GM19395 (cell line): Measurements from ENCODE around the gene LINGO1.

Experiments used
- ATAC-seq: cut with Tn5 transposase; IDR thresholded peaks from one replicate; pipeline ENCODE4 v1.9.1; 2021; ENCODE audit warnings: mild to moderate bottlenecking, moderate library complexity; ENCODE audit not compliant: unreplicated experiment

Gene LINGO1, protein sequence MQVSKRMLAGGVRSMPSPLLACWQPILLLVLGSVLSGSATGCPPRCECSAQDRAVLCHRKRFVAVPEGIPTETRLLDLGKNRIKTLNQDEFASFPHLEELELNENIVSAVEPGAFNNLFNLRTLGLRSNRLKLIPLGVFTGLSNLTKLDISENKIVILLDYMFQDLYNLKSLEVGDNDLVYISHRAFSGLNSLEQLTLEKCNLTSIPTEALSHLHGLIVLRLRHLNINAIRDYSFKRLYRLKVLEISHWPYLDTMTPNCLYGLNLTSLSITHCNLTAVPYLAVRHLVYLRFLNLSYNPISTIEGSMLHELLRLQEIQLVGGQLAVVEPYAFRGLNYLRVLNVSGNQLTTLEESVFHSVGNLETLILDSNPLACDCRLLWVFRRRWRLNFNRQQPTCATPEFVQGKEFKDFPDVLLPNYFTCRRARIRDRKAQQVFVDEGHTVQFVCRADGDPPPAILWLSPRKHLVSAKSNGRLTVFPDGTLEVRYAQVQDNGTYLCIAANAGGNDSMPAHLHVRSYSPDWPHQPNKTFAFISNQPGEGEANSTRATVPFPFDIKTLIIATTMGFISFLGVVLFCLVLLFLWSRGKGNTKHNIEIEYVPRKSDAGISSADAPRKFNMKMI

GRCh38 chr15:77632534-77633133 is at the start of gene LINGO1:
TSS of gene LINGO1 (minus strand) at chr15:77632912. CDS start at chr15:77632315, 597 bp downstream.
- ATAC-seq = no peak

GRCh38 chr15:77681362-77681761 is 48.6 kb upstream of the LINGO1 start:
- ATAC-seq = no peak

DNA sequence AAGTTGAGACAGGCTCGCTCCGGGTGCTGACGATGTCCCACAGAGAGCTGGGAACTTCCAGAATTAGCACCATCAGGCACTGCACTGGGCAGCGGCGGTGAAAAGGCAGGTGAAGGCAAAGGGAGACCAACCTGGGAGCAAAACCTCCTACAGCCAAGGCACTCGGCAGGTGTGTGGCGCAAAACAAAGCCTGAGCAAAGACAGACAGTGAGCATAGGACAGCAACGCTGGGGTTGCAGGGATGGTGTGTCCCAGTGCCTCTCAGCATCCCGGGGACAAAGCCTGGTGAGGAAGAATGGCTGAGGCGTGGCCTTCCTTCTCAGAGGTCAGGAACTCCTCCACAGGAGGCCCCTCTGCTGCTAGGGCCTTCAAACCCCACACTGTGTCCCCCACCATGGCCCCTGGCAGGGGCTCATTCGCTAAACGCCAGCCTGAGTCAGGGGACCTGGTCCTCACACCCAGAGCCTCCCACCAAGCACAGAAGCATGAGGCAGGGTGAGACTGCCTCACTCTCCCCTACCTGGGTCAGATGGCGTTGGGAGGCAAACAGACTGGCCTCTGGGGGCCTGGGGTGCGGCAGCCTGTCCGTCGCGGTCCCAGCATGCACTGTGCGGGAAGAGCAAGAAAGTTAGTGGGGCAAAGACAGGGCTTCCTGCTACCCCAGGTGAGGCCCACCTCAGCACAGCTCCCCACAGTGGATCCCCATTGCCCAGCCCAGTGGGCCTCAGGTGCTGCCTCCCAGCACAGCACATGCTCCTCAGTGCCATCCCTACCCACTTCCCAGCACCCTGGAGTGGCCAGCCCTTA is 44.1 kb upstream of the LINGO1 start:
- no peak for ATAC-seq

GRCh38 chr15:77675806-77676415 is 43.2 kb upstream of the LINGO1 start:
- no peak for ATAC-seq

- ATAC-seq = no peak
These were observed 41.6 kb upstream of the LINGO1 start for GRCh38 chr15:77674327-77674726.

- ATAC-seq = no peak
These were observed 41.2 kb upstream of the LINGO1 start for GRCh38 chr15:77673866-77674265.

DNA sequence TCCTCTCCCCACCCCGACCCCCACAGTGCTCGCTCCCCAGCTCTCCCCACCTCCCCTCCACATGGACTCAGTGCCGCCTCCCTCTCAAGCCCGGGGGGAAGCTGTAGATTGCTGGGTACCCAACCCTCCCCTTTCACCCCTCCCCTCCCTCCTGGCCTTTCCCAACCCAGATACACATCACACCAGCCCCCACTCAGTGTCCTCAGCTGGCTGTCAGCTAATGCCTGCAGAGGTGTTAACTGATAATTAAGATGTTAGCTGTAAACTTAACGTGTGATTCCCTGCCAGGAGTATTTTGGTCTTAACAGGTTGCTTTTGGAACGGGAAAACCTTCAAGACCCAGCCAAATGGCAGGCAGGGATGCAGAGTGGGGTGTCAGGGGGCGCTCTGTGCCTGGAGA is 39.4 kb upstream of the LINGO1 start:
- no peak for ATAC-seq

DNA sequence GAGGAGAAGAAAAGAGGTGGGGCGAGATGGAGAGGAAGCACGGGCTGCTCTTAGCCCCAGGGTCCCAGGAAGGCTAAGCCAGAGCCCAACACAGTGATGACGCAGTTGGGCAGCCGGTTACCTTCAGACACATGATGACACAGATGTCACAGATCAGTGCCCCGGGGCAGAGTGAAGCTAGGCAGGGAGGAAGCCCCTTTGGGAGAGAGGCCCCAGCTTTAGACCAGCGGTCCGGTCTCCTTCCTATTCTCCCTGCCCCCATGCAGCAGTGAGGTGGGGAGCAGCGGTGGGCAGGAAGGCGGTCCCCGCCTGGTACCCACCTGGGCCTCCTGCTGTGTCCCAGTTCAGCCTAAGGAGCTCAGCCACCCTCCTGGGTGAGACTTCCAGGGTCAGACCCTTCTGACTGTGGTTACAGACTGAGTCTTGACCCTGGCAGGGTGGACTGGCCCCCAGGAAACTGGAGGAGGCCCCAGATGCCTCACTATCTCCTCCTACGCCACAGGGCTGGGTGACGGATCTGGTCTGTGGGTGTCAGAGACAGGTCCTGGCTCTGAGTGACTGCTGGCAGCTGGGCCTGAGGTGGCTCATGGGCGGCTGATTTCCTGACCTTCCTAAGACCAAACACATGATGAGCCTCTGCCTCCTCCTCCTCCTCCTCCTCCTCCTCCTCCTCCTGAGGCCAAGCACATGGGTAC is 38.8 kb upstream of the LINGO1 start:
- ATAC-seq = no peak

- ATAC-seq = no peak
These were observed 38.0 kb upstream of the LINGO1 start for GRCh38 chr15:77670558-77671361.

DNA sequence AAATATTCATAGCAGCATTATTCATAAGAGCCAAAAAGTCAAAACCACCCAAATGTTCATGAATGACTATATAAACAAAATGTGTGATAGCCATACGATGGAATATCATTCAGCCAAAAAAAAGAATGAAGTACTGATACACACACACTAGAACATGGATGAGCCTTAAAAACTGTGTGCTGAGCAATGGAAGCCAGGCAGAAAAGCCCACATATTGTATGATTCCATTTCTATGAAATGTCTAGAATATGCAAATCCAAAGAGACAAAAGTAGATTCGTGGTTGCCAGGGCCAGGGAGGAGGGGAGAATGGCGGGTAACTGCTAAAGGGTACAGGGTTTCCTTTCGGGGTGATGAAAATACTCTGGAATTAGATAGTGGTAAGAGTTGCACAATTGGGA is 37.2 kb upstream of the LINGO1 start:
- no peak for ATAC-seq

DNA sequence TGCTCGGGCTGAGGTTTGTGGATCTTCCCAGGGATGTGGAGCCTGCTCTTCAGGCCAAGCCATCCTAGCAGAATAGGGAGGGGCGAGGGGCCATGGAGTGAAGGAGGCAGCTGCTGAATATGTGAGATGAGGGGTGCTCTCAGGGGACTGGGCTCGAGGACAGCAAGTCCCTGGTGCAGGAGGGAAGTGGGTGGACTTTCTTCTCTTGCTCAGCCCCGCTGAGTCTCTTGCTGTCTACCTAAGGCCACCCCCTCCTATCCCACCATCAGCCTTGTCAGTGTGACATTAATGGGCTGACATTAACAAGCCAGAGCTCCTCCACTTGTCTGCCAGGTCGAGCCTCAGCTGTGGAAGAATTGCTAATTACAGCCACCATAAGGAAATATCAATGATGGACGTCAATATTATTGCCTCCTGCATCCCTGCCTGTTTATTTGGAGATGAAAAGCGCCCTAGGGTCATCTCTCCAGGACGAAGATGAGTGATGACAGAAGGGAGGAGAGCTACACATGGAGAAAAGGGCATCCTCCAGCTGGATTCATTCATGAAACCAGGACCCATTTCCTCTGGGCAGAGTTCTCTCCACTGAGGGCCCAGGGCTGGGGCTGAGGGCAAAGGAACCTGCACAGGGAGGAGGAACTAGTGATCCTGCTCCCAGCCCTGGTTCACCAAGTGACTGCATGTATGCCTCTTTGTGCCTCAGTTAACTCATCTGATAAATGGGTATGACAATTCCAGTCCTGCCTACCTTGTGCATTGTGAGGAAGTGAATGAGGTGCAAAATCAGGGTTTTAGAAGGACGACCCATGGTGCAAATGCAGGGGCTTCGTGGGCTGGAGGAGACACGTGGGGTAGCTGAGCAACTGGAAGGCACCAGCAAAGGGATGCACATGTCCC is 34.9 kb upstream of the LINGO1 start:
- no peak for ATAC-seq

GRCh38 chr15:77666296-77666660 is 33.6 kb upstream of the LINGO1 start:
- ATAC-seq = no peak

DNA sequence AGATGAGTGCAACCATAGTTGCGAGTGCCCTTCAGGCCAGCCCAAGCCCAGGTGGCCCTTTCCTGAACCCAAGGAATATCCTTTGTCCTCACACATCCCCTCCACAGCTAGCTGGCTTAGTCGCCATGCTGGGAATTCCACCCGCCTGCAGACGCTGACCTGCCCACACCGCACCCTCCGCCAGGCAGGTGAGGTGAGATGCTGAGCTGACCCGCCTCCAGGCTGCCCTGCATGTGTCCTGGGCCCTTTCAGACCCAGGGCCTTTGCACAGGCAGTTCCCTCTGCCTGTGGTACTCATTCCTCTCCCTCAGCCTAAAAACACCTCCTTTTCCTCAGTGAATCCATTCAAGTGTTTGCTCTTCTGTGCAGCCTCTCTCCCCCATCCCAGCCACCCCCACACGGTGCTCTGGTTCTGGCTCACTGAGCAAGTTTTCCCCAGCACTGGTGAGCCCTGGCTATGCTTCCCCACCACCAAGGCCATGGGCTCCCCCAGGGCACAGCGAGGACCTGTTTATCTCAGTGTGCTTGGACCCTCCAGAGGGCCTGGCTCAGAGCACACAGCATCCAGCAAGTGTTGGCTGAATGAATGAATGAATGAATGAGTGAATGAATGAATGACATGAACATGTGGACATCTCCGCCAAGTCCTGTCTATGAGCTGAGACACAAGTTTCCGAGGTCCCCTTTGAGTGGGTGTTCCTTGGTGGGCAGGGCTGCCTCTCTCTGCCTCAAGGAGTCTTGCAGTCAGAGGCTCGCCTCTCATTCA is 33.0 kb upstream of the LINGO1 start:
- no peak for ATAC-seq

GRCh38 chr15:77664428-77664827 is 31.7 kb upstream of the LINGO1 start:
- ATAC-seq = no peak

DNA sequence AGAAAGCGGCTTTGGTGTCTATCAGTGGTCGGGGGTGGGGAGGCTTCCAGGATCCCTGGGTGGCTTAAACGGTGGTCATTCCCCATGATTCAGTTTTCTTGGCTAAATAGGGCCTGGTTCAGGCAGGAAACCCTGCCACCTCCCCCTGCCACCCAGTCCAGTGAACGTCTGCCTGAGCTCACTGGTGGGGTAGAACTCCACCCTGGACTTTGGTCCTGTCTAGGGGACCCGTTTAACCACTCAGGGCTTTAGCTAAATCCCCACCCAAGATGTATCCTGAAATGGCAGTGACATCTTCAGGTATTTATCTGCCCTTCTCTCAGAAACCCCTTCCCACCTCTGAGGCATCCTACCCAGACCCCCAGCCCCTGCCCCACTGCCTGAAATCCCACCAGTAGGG is 30.5 kb upstream of the LINGO1 start:
- ATAC-seq = no peak

DNA sequence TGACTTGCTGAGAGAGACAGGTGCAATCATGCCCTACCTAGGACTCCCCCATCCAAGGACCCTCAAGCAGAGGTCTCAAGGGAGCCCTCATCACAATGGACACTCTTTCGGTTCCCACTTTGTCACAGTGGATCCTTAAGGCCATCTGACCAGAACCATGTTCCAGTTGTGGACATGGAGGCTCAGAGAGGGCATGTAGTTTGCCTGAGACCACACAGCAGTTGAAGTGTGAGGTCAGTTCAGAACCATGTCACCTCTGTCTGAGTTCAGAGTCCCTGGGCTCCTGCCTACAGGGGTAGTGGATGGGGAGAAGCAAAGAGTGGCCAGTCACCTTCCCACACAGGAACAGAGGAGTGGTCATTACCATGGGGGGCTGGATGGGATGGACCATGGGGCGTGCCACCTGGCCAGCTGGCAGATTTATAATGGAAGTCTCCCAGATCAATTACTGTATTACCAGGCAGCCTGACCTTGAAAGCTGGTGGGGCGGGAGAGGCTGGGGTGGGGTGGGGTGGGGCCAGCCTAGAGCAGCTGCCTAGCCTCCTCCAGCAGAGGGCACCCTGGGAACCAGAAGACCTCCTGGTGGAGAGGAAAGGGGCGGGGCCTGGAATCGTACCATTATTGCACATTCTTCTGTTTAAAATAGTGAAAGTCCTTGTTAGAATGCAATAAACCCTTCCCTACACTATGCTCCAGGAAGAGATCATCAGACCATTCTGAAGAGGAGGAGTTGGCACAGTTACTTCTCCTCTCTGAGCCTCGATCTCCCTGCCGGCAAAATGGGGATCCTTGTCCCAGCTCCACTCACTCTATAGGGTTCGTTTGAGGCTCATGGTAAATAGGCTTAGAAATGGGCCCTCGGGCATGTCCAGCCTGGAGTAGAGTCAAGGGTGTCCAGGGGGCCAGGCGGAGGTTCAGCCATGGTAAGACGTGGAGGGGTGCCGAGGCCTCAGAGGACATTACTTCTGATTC is 26.9 kb upstream of the LINGO1 start:
- ATAC-seq = no peak

DNA sequence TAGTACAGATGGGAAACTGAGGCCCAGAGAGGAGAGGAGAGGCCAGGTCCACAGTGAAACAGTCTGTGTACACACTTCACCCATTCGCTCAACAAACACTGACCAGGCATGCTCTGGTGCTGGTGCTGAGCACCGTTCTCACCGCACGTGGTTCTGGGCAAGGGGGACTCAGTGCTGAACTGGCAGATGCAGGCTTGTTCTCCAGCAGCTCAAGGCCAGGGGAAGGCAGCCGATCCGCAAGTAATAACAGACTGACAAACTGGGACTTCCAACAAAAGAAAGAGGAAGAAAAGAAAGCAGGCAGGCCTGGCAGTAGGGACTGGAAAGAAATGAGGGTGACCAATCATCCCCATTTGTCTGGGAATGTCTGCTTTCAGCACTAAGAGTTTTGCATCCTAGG is 25.6 kb upstream of the LINGO1 start:
- no peak for ATAC-seq
